GM12891 (cell line): ENCODE measurements around the gene LRRC43.

Experiments
- POLR2A ChIP-seq: IDR thresholded peaks from 2 replicates; pipeline ENCODE4 v1.6.1; 2011; ENCODE audit warnings: low read depth, low read length, control low read depth
- POLR2AphosphoS5 ChIP-seq: IDR thresholded peaks from 2 replicates; pipeline ENCODE4 v1.6.1; 2011; ENCODE audit warnings: low read depth, low read length, control low read depth

DNA sequence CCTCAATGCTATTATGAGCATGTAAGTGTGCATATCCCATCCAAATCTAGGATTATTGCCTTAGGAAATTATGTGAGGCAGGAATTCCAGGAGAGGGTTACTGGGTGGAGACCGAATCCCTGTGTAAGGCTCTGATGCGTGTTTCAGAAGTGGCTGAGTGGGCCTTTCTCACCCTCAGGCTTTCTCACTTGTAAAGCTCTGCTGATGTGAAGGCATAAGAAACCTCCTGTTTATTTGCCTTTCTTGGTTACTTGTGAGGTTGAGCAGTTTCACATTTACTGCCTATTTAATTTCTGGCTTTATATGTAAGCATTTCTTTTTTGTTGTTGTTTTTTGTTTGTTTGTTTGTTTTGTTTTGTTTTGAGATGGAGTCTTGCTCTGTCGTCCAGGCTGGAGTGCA, 19.9 kb upstream of the LRRC43 start:
- TF ChIP-seq POLR2A (no peak), POLR2AphosphoS5 (no peak)
